KBM-7 (cell line): ENCODE measurements around the gene BRD3OS.

ENCODE experiments used
- DNase-seq: peaks from one replicate; pipeline ENCODE4 v3.0.0-alpha.2; 2015
- in situ Hi-C: fragments of 300-500 bp; cut with MboI; formaldehyde crosslinking; loops from 2 replicates; pipeline ENCODE4 v1.14.3; 2020; ENCODE audit warnings: low sequenced_read_pairs, low pct_unique_long_range_greater_than_20kb, mixed read lengths

BRD3OS gene

DNA sequence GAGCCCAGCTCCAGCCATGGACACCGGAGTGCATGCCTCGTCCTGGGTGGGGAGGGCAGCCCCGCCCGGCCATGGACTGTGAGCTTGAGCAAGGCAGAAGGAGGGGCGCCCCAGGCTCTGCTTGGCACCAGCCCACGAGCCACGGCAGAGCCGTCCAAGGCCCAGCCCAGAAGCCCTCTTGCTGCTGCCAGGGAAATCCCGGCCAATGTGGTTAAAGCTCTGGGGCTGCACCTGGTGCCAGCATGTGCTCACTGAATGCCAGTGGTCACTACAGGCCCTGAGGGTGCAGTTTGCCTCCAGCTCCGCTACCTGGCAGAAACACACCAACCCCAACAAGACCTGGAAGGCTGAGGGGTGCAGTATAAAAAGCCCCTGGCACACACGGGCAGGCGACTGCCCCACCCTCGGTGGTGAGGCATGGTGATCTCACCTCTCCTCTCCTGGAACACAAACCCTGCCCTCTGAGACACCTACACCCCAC, 30.7 kb downstream of the BRD3OS start:
- in situ Hi-C loops: no loop called here
- DNase-seq: no peak

GRCh38 chr9:134056483-134057306, 31.4 kb downstream of the BRD3OS start:
- no peak for DNase-seq
- in situ Hi-C loops: no loop called here

DNA sequence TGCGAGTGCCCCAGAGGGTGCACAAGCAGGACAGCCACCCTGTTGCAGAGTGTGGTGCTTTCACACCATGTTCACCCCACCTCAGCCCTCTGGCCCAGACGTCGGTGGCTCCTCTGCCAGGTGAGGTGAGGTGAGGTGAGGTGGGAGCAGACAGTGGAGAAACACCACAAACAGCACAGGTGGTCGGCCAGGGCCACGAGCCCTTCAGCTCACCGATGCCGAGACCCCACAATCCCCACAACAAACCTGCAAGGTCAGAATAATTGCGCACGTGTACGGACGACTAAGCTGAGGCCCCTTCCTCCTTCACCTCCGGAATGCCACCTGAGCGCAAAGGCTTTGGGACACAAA, 32.0 kb downstream of the BRD3OS start:
- DNase-seq: no peak
- in situ Hi-C loops: no loop called here

GRCh38 chr9:134057751-134058701, 32.7 kb downstream of the BRD3OS start:
- DNase-seq: no peak
- in situ Hi-C loops: no loop called here

- DNase-seq: no peak
- in situ Hi-C loops: no loop called here
These were observed 33.4 kb downstream of the BRD3OS start for GRCh38 chr9:134058716-134059115.

DNA sequence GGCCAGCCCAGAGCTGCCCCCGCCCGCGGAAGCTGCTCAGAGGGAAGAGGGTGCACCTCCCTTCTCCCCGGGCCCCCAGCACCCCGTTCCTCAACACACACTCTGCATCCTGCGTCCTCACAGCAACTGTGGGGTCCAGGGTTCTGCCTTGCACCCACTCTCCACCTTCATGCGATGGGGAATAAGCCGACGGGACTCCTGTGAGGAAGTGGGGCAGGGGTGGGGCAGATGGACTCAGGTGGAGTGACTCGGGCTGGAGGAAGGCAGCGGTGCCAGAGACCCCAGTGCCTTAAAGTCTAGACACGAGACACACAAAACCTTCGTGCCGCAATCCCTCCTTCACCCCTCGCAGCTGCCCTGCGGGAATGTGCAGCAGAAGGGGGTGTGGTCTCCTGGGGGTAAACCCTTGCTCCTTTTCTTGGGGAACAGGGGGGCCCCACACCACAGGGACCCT, 33.9 kb downstream of the BRD3OS start:
- no peak for DNase-seq
- in situ Hi-C loops: no loop called here

DNA sequence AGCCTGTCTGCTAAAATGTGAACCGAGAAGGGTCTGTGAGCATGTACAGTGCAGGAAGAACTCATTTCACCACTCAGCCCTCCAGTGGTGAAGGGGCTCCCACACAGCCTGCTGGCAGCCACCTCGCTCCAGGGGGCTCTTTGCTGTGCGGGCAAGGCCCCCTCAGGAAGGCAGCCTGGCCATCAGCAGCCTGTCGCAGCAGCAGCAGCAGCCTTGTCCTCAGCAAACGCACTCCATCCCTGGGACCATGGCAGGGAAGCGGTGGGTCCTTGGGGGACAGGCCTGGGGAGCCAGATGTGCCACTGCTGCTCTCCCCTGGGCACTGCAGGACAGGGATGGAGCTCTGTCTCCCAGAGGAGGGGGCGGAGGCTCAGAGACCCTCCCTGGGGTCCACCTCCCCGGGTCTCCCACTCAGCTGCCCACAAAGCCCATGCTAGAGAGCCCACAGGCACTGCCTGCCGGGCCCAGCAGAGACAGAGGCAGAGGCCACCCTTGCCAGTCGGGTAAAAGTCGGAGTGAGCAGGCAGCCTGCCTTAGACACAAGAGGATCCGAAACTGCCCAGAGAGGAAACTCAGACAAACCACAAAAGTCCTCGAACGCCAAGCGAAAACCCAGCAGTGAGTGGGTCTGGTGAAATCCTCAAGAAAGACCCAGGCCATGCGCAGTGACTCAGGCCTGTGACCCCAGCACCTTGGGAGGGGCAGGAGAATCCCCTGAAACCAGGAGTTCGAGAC, 34.5 kb downstream of the BRD3OS start:
- DNase-seq: peak; percentile 58
- in situ Hi-C loops: no loop called here

- in situ Hi-C loops: no loop called here
These were observed 35.3 kb downstream of the BRD3OS start for GRCh38 chr9:134060546-134060945.

DNA sequence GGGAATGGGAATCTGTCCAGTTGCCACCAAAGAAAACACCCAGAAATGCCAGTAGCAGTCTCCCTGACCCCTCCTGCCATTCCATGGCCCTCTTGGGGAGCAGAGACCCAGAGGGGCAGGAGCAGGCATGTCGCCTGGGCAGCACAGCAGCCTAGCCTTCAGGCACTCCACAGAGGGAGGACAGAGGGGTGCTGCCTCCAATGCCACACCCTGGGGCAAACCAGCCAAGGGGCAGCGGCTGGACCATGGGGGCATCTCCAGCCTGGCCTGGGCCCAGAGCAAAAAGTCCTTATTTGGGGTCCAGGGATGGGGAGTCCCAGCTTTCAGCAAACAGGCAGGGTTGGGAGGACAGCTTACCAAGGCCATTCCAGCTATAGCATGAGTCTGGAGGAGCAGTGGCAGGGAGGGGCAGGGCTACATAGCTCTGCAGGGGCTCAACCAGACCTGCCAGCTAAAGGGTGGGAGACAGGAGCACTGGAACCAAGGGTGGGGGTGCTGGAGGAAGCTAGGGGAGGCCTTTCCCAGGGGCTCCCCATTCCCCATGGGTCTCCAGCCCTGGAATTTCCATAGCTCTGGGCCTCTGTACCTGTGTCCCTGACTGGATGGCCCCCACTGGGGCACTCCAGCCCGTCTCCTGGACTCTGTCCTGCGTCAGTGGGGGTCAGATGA, 35.9 kb downstream of the BRD3OS start:
- DNase-seq: no peak
- in situ Hi-C loops: no loop called here

More at GRCh38 chr9:134060546-134060945, 35.3 kb downstream of the BRD3OS start:
- no peak for DNase-seq

GRCh38 chr9:134061688-134062371, 36.5 kb downstream of the BRD3OS start:
- in situ Hi-C loops: no loop called here
- DNase-seq: no peak

DNA sequence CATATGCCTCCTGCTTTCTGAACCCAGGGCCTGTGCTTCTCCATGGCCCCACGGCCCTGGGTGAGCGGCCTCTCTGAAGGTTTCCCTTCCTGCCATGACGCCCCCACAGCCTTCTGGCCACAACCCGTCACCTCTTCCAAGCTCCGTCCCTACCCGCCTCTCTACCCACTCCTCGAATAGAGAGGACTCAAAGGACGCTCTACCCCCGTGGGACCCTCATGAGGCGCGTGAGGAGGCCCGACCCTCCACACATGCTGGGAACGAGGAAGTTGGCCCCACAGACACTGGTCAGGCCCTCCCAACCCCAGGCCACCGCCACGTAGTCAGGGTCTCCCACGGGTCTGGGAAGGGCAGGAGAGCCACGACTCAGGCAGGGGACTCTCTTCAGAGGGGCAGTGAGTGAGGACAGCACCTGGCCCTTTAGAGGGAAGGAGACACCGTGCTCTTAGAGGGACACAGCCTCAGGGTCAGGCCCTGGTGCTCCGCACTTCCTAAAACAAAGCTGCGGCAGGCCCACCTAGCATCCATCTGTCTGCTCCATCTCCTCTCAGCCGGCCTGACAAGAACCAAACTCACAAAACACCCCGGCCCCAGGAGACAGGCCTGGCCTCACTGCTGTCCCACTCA, 37.3 kb downstream of the BRD3OS start:
- in situ Hi-C loops: no loop called here
- no peak for DNase-seq

DNA sequence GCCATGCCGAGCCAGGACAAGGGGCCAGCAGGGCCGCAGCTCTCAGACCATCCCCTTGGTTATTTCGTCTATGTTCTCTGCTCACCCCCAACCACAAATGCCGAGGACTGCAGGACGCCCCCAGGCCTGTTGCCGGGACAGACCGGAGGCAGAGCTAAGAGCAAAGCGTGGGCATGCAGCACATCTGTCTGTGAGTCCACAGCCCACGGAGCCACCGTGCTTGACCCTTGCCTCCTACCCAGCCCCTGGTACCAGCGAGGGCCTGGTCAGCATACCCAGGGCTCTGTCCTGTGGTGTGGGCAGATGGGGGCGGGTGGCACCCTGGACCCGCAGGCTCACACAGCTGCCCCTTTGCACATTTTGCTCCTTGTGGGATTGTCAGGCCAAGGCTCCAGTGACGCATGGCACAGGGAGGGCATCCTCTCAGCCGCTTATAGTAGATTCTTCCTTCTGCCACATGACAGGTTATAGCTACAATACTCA, 37.8 kb downstream of the BRD3OS start:
- in situ Hi-C loops: no loop called here
- DNase-seq: no peak

DNA sequence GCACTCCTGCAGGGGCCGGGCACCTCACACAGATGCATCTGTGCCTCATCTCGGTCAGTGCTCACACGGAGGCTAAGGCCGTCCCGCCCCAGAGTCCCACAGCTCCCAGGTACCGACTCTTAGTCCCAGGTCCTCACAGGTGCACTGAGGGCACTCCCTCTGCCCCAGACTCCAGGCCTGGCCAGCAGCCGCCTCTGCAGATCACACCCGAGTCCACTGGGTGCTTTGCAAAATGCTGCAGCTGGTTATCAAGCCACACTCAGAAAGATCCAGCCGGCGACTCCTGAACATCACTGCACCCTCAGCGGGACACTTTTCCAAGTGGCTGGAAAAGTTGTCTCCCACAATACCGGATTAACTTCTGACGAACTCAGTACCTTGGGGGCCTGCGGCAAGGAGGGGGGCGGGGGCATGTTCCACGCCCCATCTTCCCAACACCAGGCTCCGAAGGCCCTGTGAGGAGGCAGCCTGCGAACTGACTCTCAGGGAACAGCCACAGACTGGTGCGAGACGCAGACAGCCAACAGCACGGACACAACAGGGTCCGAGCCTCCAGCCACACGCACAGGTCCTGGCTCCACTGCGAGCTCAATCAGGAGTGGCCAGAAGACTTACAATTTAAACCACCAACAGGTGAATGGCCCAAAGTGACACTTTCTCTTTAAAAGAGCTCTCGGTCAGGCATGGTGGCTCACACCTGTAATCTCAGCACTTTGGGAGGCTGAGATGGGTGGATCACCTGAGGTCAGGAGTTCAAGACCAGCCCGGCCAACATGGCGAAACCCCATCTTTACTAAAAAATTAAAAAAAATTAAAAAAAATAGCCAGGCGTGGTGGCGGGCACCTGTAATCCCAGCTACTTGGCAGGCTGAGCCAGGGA, 38.5 kb downstream of the BRD3OS start:
- no peak for DNase-seq
- in situ Hi-C loops: no loop called here

GRCh38 chr9:134064711-134065110, 39.4 kb downstream of the BRD3OS start:
- in situ Hi-C loops: no loop called here
- DNase-seq: no peak

DNA sequence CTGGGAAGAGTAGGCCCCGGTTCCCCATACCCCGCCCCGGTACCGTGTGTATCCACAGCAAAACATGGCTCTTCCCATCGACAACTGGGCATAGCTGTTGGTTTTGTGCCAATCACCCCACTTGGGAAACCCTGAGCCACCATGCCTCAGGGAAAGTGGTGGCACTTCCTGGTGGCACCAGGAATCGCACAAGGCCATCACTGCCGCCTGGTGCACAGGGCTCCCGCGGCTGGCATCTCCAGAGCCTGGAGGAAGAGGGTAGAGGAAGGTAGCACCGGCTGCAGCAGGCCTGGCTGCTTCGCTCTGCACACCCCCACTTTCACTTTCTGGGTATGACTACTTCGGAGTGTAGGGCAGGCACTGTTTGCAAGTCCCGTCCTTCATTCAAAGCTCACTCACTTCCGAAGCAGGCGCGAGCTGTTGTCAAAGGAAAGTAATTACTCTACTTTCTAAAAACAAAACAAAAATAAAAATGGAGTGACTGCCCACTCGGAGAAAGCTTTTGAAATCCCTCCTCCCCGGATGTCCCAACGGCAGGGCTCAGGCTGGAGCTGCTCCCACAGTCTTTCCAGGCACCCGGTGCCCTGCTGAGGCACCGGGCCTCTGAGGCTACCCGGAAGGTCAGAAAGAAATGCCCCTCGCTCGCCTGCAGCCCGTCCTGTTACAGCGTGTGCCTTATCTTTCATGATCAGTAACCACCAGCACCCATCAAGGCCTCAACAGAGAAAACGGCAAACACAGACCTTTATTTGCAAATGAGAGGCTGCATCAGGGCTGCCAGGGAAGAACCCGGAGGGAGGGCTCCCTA, 40.5 kb downstream of the BRD3OS start:
- DNase-seq: peak; percentile 51
- in situ Hi-C loops: no loop called here

DNA sequence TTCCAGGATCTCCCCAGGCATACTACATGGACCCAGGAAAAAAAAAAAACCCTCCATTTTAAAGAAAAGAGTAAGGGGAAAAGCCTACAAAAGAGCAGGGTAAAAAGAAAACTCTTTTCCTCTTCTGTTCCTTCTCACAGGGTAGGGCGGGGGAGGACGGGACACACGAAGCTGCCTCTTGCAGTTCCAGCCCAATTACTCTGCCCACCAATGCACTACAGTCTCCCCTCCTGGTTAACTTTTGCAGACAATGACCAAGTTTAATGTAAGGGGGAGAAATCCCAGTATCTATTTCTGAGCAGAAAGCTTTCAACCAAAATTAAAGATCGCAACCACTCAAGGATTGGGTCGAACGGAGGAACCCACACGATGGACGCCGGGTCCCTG, 41.2 kb downstream of the BRD3OS start:
- in situ Hi-C loops: no loop called here
- DNase-seq: peak; percentile 46
